Keratinocyte (primary cell): Measurements from ENCODE around the gene CHMP3. TPM values are rescaled to one million over a fixed set of nuclear protein-coding genes. Genes with fewer than 3 reads are reported as not detected.

Experiments
- DNase-seq: peaks from one replicate; pipeline ENCODE4 v3.0.0-alpha.2; 2011; ENCODE audit warnings: low read depth, missing footprints, low spot score
- FAIRE-seq: peaks from 2 replicates; lab custom pipeline; 2011; peaks lifted over from hg19 to GRCh38; lab: Jason Lieb, UNC
- H2AFZ ChIP-seq: 2 replicates; pipeline ENCODE4 v1.6.0; 2012; ENCODE audit warnings: low read length, control low read depth, inconsistent platforms; ENCODE audit not compliant: control insufficient read depth
- H3K27ac ChIP-seq: 2 replicates; pipeline ENCODE4 v1.5.1; 2011; ENCODE audit warnings: low read length; ENCODE audit not compliant: control insufficient read depth, insufficient read depth
- H3K27me3 ChIP-seq: 3 replicates; pipeline ENCODE4 v1.6.0; 2011; ENCODE audit warnings: low read length; ENCODE audit not compliant: control insufficient read depth, insufficient read depth; ENCODE audit errors: extremely low read depth
- H3K36me3 ChIP-seq, 2 experiments: 2 replicates in 1 of 2; 3 replicates in 1 of 2; pipeline ENCODE4 v1.5.1; 2011; ENCODE audit warnings: low read length in 2 of 2, mild to moderate bottlenecking in 1 of 2; ENCODE audit not compliant: control insufficient read depth in 2 of 2, insufficient read depth in 2 of 2; ENCODE audit errors: extremely low read depth in 1 of 2
- H3K4me1 ChIP-seq: 3 replicates; pipeline ENCODE4 v1.5.1; 2011; ENCODE audit warnings: low read length; ENCODE audit not compliant: control insufficient read depth, insufficient read depth; ENCODE audit errors: extremely low read depth
- H3K4me2 ChIP-seq: 3 replicates; pipeline ENCODE4 v1.6.0; 2011; ENCODE audit warnings: low read depth, low read length; ENCODE audit not compliant: control insufficient read depth, insufficient read depth; ENCODE audit errors: extremely low read depth
- H3K4me3 ChIP-seq, 3 experiments: fragments of 200-600 bp in 1 of 3; sonication (generic) in 1 of 3; 2 replicates in 2 of 3; 3 replicates in 1 of 3; pipeline ENCODE4 v1.5.1; 2011 to 2016; ENCODE audit warnings: low read length in 3 of 3, mild to moderate bottlenecking in 3 of 3, control low read depth in 2 of 3, inconsistent platforms in 1 of 3, low read depth in 1 of 3, mixed read lengths in 1 of 3, mixed run types in 1 of 3, moderate library complexity in 1 of 3; ENCODE audit not compliant: control insufficient read depth in 2 of 3, insufficient read depth in 2 of 3; ENCODE audit errors: extremely low read depth in 1 of 3
- H3K79me2 ChIP-seq: 2 replicates; pipeline ENCODE4 v1.6.0; 2012; ENCODE audit warnings: low read length; ENCODE audit not compliant: control insufficient read depth, insufficient read depth
- H3K9ac ChIP-seq: 3 replicates; pipeline ENCODE4 v1.6.0; 2011; ENCODE audit warnings: low read length; ENCODE audit not compliant: control insufficient read depth, insufficient read depth; ENCODE audit errors: extremely low read depth
- H3K9me1 ChIP-seq: 3 replicates; pipeline ENCODE4 v1.6.0; 2011; ENCODE audit warnings: low read length; ENCODE audit not compliant: control insufficient read depth, insufficient read depth; ENCODE audit errors: extremely low read depth
- H3K9me3 ChIP-seq: 2 replicates; pipeline ENCODE4 v1.5.1; 2012; ENCODE audit warnings: low read depth, low read length; ENCODE audit not compliant: control insufficient read depth
- H4K20me1 ChIP-seq: 3 replicates; pipeline ENCODE4 v1.6.0; 2011; ENCODE audit warnings: low read length; ENCODE audit not compliant: control insufficient read depth, insufficient read depth; ENCODE audit errors: extremely low read depth
- CTCF ChIP-seq, 3 experiments: IDR thresholded peaks in 1 of 3; conservative IDR thresholded peaks in 1 of 3; optimal IDR thresholded peaks in 1 of 3; 2 replicates in 2 of 3; 3 replicates in 1 of 3; pipeline versions ENCODE3 to v1.5.1; 2011; ENCODE audit warnings: low read length in 3 of 3, mild to moderate bottlenecking in 3 of 3, moderate library complexity in 2 of 3, control low read depth in 1 of 3, inconsistent platforms in 1 of 3; ENCODE audit not compliant: insufficient read depth in 2 of 3; ENCODE audit errors: extremely low read depth in 1 of 3
- EZH2 ChIP-seq: IDR thresholded peaks from one replicate; pipeline ENCODE4 v1.6.1; 2012; ENCODE audit warnings: inconsistent platforms, mild to moderate bottlenecking, low read length, moderate library complexity
- dilution Hi-C: fragments of 300-500 bp; cut with MboI; formaldehyde crosslinking; loops from one replicate; pipeline ENCODE4 v1.7.0; 2020; ENCODE audit warnings: low sequenced_read_pairs; ENCODE audit not compliant: extremely low pct_ligation_motif_present
- polyA plus RNA-seq, 5 experiments: library from polyadenylated mRNA; depleted of rRNA in 3 of 5; stranded (reverse) in 3 of 5; stranded (forward) in 1 of 5; unstranded in 1 of 5; fragments of >200 nt; gene quantifications; 1 replicate in 1 of 5; 2 replicates in 3 of 5; 3 replicates in 1 of 5; pipeline versions ENCODE4 v1.2.1 to v1.2.3, GENCODE V29; 2011 to 2012; ENCODE audit warnings: missing spikeins in 2 of 5, low read depth in 1 of 5, low replicate concordance in 1 of 5

The CHMP3 gene
- polyA plus RNA-seq, 1 donor (not counting 4 experiments of a cell fraction or from before 2014, with no cell fraction given): 162 TPM

- no peaks in the 10 kb centered on the region for H4K20me1 ChIP-seq
- no peaks in the 10 kb centered on the region for H3K9me3 ChIP-seq
- FAIRE-seq: no peak
- H3K4me2 ChIP-seq: no peak overlapping the region
- H3K4me3 ChIP-seq: no peak overlapping the region
- no peaks in the 10 kb centered on the region for H3K9me1 ChIP-seq
- H3K9ac ChIP-seq: no peak overlapping the region
- no peak overlapping the region for H2AFZ ChIP-seq
- TF ChIP-seq EZH2 (no peak), CTCF (optimal IDR thresholded peaks at IDR 0.05 in 1 of 3, IDR thresholded peaks at IDR 0.05 in 1 of 3, conservative IDR thresholded peaks at IDR 0.05 in 1 of 3; ENCODE audit: extremely low read depth in 1 of 3, insufficient read depth in 2 of 3, low read length in 3 of 3) (no peak)
- peaks cover 3 to 10% of the 10 kb centered on the region in 2 experiments for H3K36me3 ChIP-seq
- dilution Hi-C loops: no loop called here
- no peak overlapping the region for H3K27ac ChIP-seq
- H3K27me3 ChIP-seq: no peaks in the 10 kb centered on the region
- no peak for DNase-seq
- H3K79me2 ChIP-seq: no peaks in the 10 kb centered on the region
- H3K4me1 ChIP-seq: no peaks in the 10 kb centered on the region
Measured at GRCh38 chr2:86608832-86609410, 45.7 kb upstream of the CHMP3 start.

GRCh38 chr2:86603905-86604304 lies 40.7 kb upstream of the CHMP3 start:
- no peak overlapping the region for H3K4me2 ChIP-seq
- no peak for TF ChIP-seq EZH2
- TF ChIP-seq CTCF (optimal IDR thresholded peaks at IDR 0.05 in 1 of 3, IDR thresholded peaks at IDR 0.05 in 1 of 3, conservative IDR thresholded peaks at IDR 0.05 in 1 of 3; ENCODE audit: extremely low read depth in 1 of 3, insufficient read depth in 2 of 3, low read length in 3 of 3): no peak
- H3K79me2 ChIP-seq: no peaks in the 10 kb centered on the region
- H3K27ac ChIP-seq: no peak overlapping the region
- DNase-seq (no peak), FAIRE-seq (no peak)
- peaks cover 3 to 8% of the 10 kb centered on the region in 2 experiments for H3K36me3 ChIP-seq
- H2AFZ ChIP-seq: no peak overlapping the region
- H3K27me3 ChIP-seq: no peaks in the 10 kb centered on the region
- H3K9ac ChIP-seq: no peak overlapping the region
- H3K9me3 ChIP-seq: no peaks in the 10 kb centered on the region
- no peak overlapping the region for H3K4me3 ChIP-seq
- dilution Hi-C loops: no loop called here
- no peaks in the 10 kb centered on the region for H4K20me1 ChIP-seq
- H3K9me1 ChIP-seq: no peaks in the 10 kb centered on the region
- peaks cover 6% of the 10 kb centered on the region for H3K4me1 ChIP-seq
